Astrocyte of the cerebellum (primary cell): ENCODE data around the gene LY9.

ENCODE experiments used
- DNase-seq: peaks from one replicate; pipeline ENCODE4 v3.0.0-alpha.2; 2011; ENCODE audit warnings: low read depth
- H3K4me3 ChIP-seq: 2 replicates; pipeline ENCODE4 v1.5.1; 2011; ENCODE audit warnings: mild to moderate bottlenecking, low read depth, low read length, moderate library complexity
- in situ Hi-C: cut with HindIII; loops from 2 replicates; pipeline ENCODE4 v1.10.0; 2017; ENCODE audit warnings: low sequenced_read_pairs
- TF ChIP-seq, protein P1 (sequence below): IDR thresholded peaks from 2 replicates; pipeline ENCODE4 v1.5.1; 2012; ENCODE audit warnings: low read length, low read depth, moderate library complexity, mild to moderate bottlenecking; ENCODE audit errors: missing control alignments

LY9 gene

DNA sequence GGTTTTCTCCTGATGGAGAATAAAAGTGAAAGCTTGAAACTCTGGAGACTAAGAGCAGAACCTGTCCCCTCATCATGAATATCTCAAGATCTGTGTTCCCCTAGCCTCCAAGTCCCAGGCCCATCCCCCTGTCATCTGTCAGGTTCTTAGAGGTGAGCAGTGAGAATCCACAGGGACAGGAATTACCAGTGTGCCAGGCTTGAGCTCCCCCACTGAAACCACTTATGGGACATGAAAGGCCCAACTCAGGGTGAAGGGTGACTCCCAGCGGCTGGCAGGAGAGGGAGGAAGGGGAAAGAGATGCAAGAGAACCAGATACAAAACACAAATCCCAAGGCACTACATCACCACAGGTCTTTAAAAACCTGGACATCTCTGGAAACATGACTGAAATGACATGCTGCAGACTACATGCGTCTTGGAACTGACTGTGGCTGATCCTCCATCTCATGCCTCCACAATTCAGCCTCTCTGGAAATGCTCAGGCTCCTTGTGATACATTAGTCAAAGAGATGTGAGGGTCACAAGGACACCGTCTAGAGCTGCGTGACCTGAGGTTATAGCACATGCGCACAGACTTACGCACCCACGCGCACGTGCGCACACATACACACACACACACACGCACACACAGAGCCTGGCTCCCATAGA, 6.8 kb upstream of the LY9 start:
- in situ Hi-C loops = no loop called here
- H3K4me3 ChIP-seq = no peak overlapping the region
- TF ChIP-seq, protein P1, sequence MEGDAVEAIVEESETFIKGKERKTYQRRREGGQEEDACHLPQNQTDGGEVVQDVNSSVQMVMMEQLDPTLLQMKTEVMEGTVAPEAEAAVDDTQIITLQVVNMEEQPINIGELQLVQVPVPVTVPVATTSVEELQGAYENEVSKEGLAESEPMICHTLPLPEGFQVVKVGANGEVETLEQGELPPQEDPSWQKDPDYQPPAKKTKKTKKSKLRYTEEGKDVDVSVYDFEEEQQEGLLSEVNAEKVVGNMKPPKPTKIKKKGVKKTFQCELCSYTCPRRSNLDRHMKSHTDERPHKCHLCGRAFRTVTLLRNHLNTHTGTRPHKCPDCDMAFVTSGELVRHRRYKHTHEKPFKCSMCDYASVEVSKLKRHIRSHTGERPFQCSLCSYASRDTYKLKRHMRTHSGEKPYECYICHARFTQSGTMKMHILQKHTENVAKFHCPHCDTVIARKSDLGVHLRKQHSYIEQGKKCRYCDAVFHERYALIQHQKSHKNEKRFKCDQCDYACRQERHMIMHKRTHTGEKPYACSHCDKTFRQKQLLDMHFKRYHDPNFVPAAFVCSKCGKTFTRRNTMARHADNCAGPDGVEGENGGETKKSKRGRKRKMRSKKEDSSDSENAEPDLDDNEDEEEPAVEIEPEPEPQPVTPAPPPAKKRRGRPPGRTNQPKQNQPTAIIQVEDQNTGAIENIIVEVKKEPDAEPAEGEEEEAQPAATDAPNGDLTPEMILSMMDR = no peak
- DNase-seq = no peak

DNA sequence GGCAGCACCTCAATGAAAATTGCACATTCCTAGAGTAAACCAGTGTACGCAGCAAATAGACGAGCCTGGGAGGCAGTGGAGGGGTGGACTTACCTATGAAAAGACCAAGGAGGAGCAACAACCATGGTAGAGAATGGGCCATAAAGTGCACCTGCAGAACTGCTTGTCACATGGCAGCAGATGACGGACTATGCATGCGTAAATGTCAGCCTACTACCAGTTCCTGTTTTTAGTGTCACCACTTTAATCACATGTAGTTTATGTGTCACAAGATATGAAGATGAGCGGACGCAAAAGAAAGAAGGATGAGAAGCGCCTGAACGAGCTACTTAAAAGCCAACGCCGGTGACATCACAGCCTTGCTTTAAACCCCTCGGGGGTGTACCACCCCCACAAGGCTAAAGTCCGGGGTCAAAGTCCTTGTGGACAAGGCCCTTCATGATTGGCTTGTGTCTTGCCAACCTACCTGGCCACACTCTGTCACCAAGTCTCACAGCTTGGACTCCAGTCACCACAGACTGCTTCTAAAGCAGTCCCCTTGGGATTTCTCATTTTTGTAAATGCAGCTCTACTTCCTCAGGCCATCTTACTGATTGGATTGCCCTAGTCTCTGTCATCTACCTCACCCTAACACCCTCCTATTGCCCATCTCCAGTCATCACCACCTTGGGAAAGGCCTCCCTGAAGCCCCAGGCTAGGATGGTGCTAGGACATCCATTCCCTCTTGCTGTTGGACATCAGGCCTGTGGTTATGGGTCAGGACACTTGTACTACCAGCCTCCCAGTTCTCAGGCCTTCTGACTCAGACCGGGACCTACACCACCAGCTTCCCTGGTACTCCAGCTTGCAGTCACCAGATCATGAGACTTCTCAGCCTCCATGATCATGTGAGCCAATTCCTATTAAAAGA, 6.0 kb upstream of the LY9 start:
- in situ Hi-C loops = no loop called here
- TF ChIP-seq, protein P1 = no peak
- no peak overlapping the region for H3K4me3 ChIP-seq
- no peak for DNase-seq

DNA sequence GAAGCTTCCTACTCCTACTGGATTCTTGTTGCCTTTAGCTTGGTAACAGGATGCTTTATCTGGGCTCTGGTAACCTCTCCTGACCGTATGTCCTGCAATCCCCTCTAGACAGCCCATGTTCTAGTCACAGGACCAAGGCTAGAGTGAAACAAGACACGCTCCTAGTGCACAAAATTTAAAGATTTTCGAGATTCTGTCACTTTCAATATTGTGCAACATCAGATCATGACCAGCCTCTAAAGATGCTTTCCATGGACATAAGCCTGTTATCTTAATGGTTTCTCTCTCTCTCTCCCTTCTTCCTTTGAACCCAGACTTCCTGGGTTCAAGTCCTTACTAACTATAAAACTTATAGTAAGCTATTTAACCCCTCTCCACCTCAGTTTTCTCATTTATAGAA, 1.6 kb upstream of the LY9 start:
- TF ChIP-seq, protein P1 = no peak
- no peak for DNase-seq
- no peak overlapping the region for H3K4me3 ChIP-seq
- in situ Hi-C loops = no loop called here

DNA sequence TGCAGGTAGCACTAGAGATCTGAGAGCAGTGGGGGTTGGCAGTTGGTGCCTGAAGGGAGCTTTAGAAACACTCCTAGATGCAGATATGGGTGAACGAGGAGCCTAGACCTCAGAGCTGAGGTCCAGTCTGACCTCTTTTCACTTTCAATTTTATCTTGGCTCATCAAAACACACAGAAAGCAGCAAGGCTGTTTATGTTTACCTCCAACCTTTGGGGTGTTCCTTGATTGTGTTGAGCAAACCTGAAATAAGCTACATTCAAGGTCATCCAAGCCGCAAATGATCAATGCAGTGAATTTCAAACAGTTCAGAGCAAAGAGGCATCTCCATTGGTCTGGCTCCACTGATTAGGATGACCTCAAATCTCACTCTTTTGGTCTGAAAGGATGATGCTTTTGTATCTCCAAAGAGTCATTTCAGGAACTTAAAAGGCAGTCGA, 1.3 kb downstream of the LY9 start:
- no peak overlapping the region for H3K4me3 ChIP-seq
- DNase-seq = no peak
- TF ChIP-seq, protein P1 = no peak
- in situ Hi-C loops = no loop called here

DNA sequence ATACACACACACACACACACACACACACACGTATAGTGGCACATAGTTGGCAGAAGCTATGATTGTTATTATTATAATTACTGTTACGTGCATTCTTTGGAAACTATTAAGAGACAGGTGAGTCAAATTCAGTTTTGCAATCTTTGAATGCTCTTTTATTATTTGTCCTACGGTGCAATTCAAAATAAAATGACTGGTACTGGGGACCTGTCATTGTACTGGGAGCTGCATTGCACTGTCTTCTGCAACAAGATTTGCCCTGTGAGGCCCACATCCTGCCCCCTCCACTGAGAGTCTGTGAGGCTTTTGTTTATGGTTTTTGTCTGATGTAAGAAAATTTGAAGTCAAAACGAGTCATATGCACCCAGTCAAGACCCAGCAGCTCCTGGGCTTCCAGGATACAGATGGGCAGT, 1.9 kb downstream of the LY9 start:
- no peak overlapping the region for H3K4me3 ChIP-seq
- no peak for DNase-seq
- TF ChIP-seq, protein P1 = no peak
- in situ Hi-C loops = no loop called here

DNA sequence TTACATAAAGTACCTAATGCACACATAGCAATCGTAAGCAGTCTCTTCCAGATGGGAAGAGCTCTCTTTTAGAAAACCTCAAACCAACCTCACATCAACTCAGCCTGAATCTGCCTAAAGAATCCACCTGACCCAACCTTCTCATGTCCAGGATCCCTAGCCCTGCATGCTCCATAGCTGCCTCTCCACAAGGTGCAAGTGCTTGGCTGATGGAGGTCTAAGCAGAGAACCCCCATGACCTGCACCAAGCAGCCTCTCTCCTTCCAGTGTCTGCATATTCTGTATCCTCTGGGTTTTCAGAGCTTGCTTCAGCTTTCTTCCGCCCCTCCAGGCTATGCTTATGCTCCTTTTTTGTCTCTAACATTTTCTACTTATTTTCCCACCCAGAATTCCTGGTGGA, 2.5 kb downstream of the LY9 start:
- in situ Hi-C loops = no loop called here
- no peak overlapping the region for H3K4me3 ChIP-seq
- TF ChIP-seq, protein P1 = no peak
- no peak for DNase-seq
